Measurements from ENCODE around the gene PRR14.
A peak's percentile ranks its signal among the peaks of the same experiment; 100 is the strongest.

The PRR14 gene

GRCh38 chr16:30606004-30606403 is 44.8 kb upstream of the PRR14 start:
- no peak overlapping the region for H3K4me3 ChIP-seq (ENCODE audit: low read depth, low read length)
- TF ChIP-seq, protein P1, sequence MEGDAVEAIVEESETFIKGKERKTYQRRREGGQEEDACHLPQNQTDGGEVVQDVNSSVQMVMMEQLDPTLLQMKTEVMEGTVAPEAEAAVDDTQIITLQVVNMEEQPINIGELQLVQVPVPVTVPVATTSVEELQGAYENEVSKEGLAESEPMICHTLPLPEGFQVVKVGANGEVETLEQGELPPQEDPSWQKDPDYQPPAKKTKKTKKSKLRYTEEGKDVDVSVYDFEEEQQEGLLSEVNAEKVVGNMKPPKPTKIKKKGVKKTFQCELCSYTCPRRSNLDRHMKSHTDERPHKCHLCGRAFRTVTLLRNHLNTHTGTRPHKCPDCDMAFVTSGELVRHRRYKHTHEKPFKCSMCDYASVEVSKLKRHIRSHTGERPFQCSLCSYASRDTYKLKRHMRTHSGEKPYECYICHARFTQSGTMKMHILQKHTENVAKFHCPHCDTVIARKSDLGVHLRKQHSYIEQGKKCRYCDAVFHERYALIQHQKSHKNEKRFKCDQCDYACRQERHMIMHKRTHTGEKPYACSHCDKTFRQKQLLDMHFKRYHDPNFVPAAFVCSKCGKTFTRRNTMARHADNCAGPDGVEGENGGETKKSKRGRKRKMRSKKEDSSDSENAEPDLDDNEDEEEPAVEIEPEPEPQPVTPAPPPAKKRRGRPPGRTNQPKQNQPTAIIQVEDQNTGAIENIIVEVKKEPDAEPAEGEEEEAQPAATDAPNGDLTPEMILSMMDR (IDR thresholded peaks at IDR 0.05; ENCODE audit: borderline replicate concordance, insufficient read depth, low read depth, low read length), result no peak

DNA sequence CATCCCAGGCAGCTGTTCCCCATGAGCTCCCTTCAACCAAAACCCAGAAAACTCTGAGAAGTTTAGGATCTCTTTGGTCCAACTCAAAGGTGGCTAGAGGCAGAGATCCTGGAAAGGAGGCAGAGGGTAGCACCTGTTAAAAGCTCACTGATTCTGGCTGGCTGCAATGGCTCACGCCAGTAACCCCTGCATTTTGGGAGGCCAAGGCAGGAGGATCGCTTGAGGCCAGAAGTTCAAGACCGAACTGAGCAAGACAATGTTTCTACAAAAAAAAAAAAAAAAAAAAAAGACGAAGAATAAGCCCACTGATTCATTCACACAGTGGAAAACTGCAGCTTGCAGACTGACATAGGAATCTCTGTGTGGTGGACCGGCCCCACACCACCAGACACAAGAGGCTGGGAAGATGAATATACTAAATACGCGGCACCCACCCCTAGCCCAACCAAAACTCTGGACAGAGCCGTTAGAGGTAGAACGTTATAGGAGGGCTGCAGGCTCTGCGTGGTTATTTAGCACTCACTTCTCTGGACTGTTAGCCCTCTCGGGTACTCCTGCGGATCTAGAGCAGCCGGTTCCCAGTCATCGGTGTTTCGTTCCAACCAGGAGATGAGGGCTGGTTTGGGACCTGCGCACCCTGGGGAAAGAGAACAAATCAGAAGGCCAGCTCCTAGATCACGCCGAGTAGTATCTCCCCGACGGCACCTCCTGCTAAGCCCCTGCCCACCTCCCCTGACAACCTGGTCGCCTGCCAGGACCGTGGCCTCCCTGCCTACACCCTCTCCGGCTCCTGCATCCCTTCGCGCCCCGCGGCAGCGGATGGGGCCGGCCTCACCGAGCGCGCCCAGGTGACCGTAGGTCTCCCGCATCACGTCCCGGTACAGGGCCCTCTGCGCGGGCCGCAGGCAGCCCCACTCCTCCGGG is 41.5 kb upstream of the PRR14 start:
- TF ChIP-seq, protein P1 (IDR thresholded peaks at IDR 0.05; ENCODE audit: borderline replicate concordance, insufficient read depth, low read depth, low read length), result no peak
- H3K4me3 ChIP-seq (ENCODE audit: low read depth, low read length), result peak overlapping the region; percentile 92

GRCh38 chr16:30609926-30610839 is 40.6 kb upstream of the PRR14 start, which contains the start of gene ZNF689:
ZNF689 (minus strand) TSS chr16:30610389; CDS start chr16:30610041, 348 bp downstream.
- TF ChIP-seq, protein P1 (IDR thresholded peaks at IDR 0.05; ENCODE audit: borderline replicate concordance, insufficient read depth, low read depth, low read length), result no peak
- H3K4me3 ChIP-seq (ENCODE audit: low read depth, low read length), result peak within 1 kb of the TSS; percentile 92

DNA sequence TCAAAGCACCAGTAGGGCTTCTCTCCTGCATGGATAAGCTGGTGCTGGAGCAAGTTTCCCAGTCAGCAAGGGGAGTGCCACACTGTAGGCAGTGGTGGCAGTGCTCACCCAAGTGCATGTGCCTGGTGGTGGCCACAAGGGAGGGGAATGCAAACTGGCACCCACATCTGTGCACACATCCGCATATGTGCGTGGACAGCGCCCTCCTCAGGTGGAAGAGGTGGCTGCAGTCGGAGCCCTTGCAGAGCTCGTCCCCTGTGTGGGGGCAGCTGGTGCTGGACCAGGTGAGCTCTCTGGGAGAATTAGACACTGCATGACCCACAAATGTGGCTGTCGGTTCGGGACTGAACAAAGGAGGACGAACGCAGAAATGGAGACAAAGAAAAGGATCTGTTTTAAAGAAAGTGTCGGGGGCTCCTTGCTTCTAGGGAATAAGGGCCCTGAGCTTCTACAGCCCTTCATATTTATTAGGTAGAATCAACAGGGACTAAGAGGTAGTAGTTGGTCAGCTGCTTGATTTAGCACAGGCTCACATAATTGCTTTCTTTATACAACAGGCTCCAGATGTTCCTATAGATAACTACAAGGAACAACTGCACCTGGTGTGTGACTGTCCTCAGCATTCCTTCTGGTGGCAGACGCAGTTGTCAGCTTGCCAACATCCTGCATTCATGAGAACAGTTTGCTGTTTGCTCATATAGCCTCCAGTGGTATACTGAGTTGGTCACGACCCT is 35.2 kb upstream of the PRR14 start:
- H3K4me3 ChIP-seq (ENCODE audit: low read depth, low read length), result no peak overlapping the region
- TF ChIP-seq, protein P1 (IDR thresholded peaks at IDR 0.05; ENCODE audit: borderline replicate concordance, insufficient read depth, low read depth, low read length), result peak; percentile 72

GRCh38 chr16:30619202-30619601 is 31.6 kb upstream of the PRR14 start:
- TF ChIP-seq, protein P1 (IDR thresholded peaks at IDR 0.05; ENCODE audit: borderline replicate concordance, insufficient read depth, low read depth, low read length), result no peak
- no peak overlapping the region for H3K4me3 ChIP-seq (ENCODE audit: low read depth, low read length)

DNA sequence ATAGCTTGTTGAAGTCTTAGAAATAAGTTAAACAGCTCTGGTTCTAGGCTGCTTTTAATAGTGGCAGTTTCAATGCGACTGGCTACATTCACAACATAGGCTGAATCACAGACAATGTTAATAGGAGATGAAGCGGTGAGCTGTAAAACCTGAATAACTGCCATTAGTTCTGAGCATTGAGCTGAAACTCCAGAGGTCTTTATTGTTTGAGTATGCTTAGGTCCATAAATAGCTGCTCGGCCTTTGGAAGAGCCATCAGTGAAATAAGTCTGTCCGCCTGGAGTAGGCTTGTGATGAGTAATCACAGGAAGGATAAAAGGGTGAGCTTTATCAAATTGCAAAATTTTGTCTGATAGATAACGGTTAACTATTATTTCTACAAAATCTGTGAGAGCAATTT is 31.1 kb upstream of the PRR14 start:
- no peak overlapping the region for H3K4me3 ChIP-seq (ENCODE audit: low read depth, low read length)
- TF ChIP-seq, protein P1 (IDR thresholded peaks at IDR 0.05; ENCODE audit: borderline replicate concordance, insufficient read depth, low read depth, low read length), result no peak
